ENCODE data around the gene COL5A1.

COL5A1 gene

DNA sequence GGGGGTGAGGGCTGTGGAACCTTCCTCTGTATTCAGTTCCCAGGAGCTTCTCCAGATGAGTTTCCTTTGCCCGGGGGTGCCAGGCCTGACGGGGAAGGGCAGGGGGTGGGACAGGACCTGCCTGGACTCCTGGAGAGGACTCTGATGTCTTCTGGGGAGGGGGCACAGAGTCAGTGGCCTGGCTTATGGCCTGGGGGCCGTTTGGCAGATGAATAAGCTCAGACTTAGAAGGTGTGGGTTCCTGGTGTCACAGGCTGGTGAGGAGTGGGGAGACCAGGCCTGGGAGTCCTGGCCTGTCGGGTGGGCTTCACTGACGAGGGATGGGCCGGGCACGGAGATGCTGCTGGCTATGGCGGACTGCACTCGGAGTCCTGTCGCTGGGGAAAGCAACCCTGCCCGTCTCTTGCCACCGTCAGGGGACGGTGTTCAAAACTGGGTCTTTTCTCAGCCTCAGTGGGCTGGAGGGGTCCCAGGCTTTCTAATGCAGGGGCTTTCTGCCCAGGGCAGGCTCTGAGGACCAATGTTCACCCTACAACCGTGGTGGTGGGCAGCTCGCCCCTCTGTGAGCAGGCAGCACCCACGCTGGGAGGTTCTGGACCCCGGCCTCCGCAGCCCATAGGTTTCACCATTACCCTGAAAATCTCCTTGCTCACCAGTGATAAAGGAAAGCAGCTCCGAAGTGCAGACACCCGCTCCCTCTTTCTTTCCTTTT lies 16.2 kb downstream of the COL5A1 start:
- DNase-seq (ENCODE audit: low read depth): no peak
- TF ChIP-seq, protein P1, sequence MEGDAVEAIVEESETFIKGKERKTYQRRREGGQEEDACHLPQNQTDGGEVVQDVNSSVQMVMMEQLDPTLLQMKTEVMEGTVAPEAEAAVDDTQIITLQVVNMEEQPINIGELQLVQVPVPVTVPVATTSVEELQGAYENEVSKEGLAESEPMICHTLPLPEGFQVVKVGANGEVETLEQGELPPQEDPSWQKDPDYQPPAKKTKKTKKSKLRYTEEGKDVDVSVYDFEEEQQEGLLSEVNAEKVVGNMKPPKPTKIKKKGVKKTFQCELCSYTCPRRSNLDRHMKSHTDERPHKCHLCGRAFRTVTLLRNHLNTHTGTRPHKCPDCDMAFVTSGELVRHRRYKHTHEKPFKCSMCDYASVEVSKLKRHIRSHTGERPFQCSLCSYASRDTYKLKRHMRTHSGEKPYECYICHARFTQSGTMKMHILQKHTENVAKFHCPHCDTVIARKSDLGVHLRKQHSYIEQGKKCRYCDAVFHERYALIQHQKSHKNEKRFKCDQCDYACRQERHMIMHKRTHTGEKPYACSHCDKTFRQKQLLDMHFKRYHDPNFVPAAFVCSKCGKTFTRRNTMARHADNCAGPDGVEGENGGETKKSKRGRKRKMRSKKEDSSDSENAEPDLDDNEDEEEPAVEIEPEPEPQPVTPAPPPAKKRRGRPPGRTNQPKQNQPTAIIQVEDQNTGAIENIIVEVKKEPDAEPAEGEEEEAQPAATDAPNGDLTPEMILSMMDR (IDR thresholded peaks at IDR 0.05; ENCODE audit: insufficient read depth, low read depth, low read length, missing control alignments): no peak
- H3K4me3 ChIP-seq (ENCODE audit: low read depth, low read length): no peak overlapping the region

DNA sequence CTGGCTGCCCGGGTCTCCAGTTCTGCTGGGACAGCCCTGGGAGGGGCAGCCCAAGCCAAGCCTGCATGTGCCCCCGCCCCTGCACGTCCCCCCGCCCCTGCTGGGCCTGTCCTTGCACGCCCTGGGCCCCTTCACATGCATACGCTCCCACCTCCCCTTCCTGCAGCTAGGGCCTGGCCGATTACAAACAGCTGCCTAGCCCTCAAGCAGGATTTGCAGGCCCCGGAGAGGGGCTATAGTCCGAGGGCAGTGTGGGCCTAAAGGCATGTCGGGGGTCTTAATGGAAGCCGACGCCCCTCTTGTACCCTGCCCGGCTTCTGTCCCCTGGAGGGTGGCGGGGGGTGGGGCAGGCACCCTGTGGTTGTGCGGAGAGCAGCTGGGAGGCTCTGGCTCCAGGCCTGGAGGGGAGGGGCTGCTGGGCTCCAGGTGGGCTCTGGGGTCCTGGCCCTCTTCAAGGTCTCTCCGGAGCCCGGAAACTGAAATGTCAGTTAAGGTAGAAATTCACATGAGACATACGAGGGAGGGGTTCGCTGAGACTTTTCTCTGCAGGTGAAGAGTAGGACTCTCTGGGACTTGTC lies 16.9 kb downstream of the COL5A1 start:
- TF ChIP-seq, protein P1 (IDR thresholded peaks at IDR 0.05; ENCODE audit: insufficient read depth, low read depth, low read length, missing control alignments): no peak
- H3K4me3 ChIP-seq (ENCODE audit: low read depth, low read length): no peak overlapping the region
- no peak for DNase-seq (ENCODE audit: low read depth)

DNA sequence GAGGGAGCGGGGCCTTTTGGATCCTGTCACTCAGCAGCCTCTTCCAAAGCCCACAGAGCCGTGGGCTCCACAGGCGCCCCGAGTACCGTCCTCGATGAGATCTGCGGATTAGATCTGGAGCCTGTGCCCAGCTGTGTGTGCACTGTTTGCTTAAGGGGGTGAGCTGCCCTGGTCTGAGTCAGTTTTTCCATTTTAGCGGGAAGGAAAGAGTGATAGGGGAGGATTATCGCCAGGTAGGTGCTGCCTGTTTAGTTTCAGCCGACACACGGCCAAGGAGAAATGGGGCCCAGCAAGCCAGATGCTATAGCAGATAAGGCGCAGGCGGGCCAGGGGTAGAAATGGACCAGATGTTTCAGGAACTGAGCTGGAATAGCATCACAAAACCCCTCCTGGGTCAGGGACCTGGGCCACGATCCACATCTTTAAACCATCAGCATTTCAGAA lies 18.1 kb downstream of the COL5A1 start:
- TF ChIP-seq, protein P1 (IDR thresholded peaks at IDR 0.05; ENCODE audit: insufficient read depth, low read depth, low read length, missing control alignments): no peak
- no peak overlapping the region for H3K4me3 ChIP-seq (ENCODE audit: low read depth, low read length)
- DNase-seq (ENCODE audit: low read depth): no peak

DNA sequence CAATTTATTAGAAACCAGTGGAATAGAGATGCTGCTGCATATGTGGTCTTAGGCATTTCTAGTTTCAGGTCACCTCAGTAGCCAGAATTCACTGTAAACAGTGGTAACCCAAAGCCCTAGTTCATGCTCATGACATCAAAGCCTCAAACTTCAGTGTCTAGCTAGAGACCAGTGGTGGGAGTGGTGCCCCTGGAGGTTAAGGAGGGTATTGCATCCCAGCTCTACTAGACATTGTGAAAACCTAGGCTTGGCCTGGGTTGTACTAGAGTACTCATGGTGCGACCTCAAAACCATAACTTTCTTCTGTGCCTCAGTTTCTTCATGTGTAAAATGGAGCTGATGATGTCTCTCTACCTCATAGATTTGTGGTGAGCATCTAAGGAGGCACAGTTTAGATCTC lies 18.8 kb downstream of the COL5A1 start:
- no peak overlapping the region for H3K4me3 ChIP-seq (ENCODE audit: low read depth, low read length)
- peak; percentile 14 for DNase-seq (ENCODE audit: low read depth)
- TF ChIP-seq, protein P1 (IDR thresholded peaks at IDR 0.05; ENCODE audit: insufficient read depth, low read depth, low read length, missing control alignments): peak; percentile 45

DNA sequence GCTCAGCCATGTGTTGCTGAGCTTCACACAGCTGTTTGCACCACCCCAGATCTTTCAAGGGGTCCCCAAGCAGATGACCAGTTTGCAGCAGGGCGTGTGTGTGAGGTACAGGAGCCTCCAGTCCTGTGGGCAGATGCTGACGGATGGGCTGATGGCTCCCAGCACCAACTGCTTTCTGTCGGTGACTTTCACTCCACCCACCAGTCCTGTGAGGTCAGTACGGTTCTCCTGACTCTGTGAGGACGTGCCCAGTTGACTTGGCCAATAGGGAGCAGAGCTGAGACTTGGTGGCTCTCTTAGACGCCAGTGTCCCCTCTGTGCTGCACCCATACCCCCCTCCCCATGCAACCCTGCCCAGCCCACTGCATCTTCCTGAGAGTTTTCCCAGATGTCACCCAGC lies 19.7 kb downstream of the COL5A1 start:
- TF ChIP-seq, protein P1 (IDR thresholded peaks at IDR 0.05; ENCODE audit: insufficient read depth, low read depth, low read length, missing control alignments): no peak
- no peak for DNase-seq (ENCODE audit: low read depth)
- H3K4me3 ChIP-seq (ENCODE audit: low read depth, low read length): no peak overlapping the region

DNA sequence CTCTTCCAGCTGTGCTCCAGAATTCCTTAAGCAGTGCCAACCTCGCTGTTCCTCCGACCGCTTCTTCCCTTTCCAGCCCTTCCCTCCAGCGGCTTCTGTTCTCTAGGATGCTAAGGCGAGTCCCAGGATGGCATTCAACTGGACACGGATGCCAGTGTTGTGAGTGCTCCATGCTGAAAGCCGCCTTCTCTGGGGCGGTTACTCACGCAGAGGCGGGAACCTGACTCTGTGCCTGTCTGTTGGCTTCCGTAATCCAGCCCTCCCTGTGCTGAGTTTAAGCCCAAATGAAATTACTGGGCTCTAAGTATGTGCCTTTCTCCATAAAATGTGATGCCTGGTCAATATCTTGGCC lies 20.2 kb downstream of the COL5A1 start:
- DNase-seq (ENCODE audit: low read depth): no peak
- TF ChIP-seq, protein P1 (IDR thresholded peaks at IDR 0.05; ENCODE audit: insufficient read depth, low read depth, low read length, missing control alignments): no peak
- H3K4me3 ChIP-seq (ENCODE audit: low read depth, low read length): no peak overlapping the region

Data from GM12865 (cell line).